ENCODE results near the gene KIF7.

Gene KIF7

GRCh38 chr15:89670971-89671560, 15.8 kb upstream of the KIF7 start:
- DNase-seq: no peak

DNA sequence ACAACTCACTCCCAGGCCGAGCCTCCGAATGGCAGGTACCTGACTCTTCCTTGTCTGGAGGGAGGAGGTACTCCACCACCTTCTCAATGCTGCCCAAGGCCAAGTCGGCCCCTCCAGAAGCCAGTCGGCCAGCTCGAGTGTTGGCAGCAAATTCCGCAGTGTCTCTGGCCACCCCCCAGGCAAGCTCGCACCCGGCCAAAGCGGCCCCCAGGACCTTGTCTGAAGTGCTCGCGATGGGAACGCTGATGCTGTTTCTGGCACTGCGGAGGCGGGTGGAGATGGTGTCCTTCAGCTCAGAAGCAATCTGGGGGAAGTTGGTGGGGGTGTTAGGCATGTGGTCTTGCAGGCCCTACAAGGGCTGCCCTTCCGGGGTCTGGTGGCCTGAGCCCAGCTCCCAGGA, 14.7 kb upstream of the KIF7 start:
- no peak for DNase-seq

DNA sequence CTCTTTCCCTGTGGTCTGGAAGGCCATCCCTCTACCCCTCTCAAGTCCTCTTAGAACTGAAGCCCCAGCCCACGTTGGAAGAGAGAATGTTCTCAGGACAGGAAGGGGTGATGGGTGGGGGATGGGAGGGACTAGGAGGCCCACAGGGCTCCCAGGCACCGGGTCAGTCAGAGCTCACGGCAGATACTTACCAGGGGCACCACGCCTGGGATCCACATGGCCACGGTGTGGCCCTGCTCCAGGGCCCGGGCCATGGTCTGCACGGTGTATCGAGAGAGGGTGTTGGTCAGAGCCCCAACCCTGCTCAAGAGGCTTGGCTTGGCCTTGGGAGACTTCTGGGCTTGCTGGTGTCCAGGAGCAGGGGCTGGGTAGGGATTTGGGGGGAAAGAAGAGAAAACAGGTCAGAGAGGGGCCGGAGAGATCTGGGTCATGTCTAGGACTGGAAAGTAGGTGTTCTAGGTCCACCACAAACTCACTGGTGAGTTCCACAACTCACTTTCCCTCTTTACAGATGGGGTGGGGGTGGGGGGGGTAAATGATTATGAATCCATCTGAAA, 14.1 kb upstream of the KIF7 start:
- no peak for DNase-seq

- no peak for DNase-seq
Observed at GRCh38 chr15:89668171-89668570, 12.9 kb upstream of the KIF7 start.

DNA sequence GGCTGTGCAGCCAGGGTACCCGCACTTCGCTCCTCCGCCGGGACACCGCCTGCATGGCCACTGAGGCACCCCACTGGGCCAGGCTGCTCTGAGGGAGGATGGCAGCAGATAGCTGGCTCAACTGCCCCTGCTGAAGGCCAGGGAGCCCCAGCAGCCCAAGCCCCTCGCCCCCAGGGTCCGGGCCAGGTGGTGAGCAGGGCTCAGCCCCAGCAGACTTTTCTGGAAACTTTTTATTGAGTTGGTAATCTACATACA, 12.4 kb upstream of the KIF7 start:
- no peak for DNase-seq

- DNase-seq: no peak
Observed at GRCh38 chr15:89666858-89667705, 11.8 kb upstream of the KIF7 start.

- DNase-seq: no peak
Observed at GRCh38 chr15:89666184-89666857, 11.1 kb upstream of the KIF7 start.

DNA sequence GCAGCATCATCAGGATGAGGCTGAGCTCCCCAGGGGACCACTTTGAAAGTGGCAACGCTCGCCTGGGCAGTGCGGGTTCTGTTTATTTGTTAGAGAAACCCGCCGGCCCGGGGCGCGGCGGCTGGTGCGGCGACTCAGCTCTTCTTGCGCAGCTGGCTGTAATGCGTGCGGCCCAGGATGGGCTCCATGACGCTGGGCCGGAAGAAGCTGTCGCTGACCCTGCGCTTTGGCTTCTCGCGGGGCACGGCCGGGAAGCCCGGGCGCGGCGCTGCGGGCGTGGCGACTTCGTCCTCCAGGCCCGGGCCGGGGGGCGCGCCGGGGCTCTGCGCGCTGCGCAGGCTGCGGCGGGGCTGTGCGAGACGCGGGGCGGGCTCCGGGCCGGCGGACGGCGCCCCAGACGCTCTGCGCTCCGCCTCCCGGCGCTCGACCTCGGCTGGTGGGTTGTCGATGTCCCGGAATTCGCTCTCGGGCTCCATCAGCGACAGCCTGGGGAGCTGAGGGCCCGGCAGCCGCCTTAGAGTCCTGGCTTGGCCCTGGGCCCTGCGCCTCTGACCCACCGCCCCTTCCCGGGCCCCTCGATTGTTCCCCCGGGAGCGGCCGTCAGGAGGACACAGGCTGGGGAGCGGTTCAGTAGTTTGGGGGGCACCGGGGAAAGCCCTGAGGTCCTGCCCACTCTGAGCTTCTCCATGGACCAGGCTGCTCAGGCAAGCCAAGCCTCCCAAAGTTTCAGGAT, 10.3 kb upstream of the KIF7 start:
- DNase-seq: peak; percentile 75

DNA sequence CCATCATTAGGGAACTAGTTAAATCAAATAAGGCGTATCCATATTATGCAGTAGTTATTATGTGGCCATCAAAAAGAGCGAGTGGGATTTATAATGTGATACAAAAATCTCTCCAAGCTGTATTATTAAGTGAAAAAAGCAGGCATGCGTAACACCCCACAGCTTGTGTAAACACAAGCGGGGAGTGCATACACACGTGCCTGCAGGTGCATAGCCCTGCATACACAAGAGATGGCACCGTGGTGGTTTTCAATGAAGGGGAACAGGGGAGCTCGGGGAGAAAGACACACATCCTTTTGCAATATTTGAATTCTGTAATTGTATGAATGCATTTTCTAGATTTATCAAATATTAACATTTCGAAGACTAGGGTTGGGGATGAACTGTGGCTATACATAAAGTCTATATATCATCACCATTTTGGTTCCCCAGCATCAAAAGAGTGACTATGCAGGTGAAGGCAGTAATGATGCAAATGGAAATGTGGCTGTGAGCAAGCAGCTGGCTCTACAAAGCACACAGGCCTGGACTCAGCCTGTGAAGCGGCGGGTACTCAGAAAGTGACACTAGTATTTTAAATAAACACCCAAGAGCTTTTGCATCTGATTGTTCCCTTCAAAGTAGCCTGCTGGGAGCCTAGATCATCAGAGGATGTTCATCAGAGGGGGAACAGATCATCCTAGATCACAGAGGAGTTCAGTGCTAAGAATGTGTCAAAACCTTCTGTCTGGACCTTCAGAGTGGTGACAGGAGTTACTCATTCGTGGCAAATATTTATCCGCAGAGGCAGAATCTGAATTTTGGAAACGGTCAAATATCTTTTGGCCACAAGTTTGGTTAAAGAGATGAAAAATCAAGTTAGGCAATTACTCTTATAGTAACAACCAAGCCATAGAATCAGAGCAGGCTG, 9.4 kb upstream of the KIF7 start:
- no peak for DNase-seq

GRCh38 chr15:89662893-89663626, 7.8 kb upstream of the KIF7 start:
- no peak for DNase-seq

GRCh38 chr15:89660556-89660955, 5.3 kb upstream of the KIF7 start:
- DNase-seq: no peak

- no peak for DNase-seq
Observed at GRCh38 chr15:89659295-89659694, 4.0 kb upstream of the KIF7 start.

DNA sequence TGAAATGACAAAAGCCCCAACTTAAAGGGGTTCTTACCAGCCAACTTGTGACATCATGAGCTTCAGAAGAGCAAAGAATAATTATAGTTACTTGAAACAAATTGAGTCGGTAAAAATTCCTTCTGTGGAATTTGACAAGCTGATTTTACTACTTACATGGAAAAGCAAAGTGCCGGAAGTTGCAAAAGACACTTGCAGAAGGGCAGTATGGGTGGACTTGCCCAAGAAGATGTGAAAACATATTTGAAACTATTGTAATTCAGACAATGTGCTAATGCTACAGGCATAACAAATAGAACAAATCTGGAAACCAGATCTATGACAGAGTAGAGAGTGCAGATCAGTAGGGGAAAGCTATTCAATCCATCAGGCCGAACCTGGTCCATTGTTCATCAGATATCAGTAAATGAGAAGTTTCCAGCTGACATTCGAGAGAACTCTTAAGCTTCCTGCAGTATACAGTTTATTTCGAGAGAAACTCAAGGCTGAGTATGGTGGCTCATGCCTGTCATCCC, 2.5 kb upstream of the KIF7 start:
- no peak for DNase-seq

- no peak for DNase-seq
Observed at GRCh38 chr15:89656116-89656815, 999 bp upstream of the KIF7 start.

GRCh38 chr15:89654301-89654761, 936 bp downstream of the KIF7 start:
- no peak for DNase-seq

DNA sequence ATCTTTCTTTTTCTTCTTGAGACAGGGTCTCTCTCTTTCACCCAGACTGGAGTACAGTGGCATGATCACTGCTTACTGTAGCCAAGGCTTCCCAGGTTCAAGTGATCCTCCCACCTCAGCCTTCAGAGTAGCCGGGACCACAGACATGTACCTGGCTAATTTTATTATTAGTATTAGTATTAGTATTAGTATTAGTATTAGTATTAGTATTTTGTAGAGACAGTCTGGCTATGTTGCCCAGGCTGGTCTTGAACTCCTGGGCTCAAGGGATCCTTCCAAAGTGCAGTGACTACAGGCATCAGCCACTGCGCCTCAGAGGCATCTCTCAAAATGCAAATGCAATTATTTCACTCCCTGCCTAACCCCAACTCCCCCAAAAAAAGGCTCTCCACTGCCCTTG, 1.7 kb downstream of the KIF7 start:
- no peak for DNase-seq

DNA sequence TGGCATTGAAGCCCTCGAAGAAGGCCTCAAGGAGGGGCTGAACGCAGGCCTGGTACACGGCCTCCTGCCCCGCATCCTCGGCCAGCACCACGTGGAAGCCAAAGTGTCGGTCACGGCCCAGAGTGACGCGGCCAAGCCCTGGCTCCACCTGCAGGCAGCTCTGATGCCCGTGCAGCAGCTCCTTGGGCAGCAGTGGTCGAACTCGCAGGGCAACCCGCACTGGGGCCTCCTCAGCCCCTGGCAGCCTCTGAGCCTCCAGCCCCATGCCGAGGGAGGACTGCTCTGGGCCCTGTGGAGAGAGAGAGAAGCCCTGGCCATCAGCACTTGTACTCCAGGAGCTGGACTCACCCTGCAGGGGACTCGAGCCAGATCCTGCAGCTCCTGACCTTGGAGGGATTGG, 2.6 kb downstream of the KIF7 start:
- DNase-seq: peak; percentile 32

DNA sequence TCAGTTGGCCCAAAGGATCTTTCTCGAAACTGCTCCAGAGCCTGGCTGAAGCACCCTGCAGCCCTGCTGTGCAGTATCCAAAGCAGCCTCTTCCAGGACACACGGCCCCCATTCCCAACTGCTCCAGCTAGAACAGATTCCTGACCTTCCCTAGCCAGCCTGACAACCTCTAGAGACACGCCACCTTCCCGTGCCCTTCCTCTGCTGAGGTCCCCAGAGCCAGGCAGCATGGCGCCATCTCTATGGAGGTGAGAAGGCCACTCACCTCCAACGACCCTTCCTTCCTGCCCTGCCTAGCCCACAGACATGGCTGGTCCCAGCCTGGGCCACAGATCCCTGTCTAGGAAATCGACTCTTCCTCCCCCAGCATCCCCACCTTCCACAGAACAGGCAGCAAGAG, 3.1 kb downstream of the KIF7 start:
- DNase-seq: no peak

DNA sequence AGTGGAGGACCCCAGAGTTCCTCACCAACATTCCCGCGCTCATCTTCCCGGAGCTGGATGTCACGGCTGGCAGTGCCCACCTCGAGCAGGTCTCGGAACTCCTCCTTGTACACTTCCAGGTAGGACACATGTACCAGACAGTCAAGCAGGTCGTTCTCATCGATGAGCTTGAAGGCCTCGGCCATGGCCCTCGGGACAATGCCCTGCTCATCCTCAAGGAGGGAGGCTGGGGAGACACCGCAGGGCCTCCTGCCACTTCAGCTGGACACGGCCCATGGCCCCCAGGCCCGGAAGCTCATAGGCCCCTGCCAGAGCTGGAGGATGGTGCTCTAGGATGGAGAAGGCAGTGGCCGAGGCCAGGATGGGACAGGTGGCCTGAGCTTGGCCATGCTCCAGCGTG, 5.6 kb downstream of the KIF7 start:
- DNase-seq: no peak

GRCh38 chr15:89649013-89649625, 6.1 kb downstream of the KIF7 start:
- DNase-seq: no peak
